Effector memory CD8-positive, alpha-beta T cell (primary cell): ENCODE results near the gene HPSE2.
A peak's percentile ranks its signal among the peaks of the same experiment; 100 is the strongest.
"Not testable (repeated sequence)": the region's sequence is repeated elsewhere in the genome, so short reads cannot be mapped to it uniquely, and the experiment has no call there.

Source experiments
- ATAC-seq: fragments of 150-1000 bp; cut with Tn5 transposase; replicated peaks from 2 replicates; pipeline ENCODE4 v1.10.0; 2021; ENCODE audit warnings: mild to moderate bottlenecking, moderate library complexity
- DNase-seq, 3 experiments: peaks; one replicate each; pipeline ENCODE4 v3.0.0; 2021
- H3K27ac Mint-ChIP-seq, 2 donors: one replicate each; pipeline ENCODE4 v1.8.0; 2022; ENCODE audit warnings: mild to moderate bottlenecking in 2 of 2, mixed read lengths in 2 of 2, moderate library complexity in 2 of 2
- H3K27me3 Mint-ChIP-seq, 2 donors: one replicate each; pipeline ENCODE4 v1.8.0; 2022; ENCODE audit warnings: mixed read lengths in 2 of 2
- H3K36me3 Mint-ChIP-seq: one replicate; pipeline ENCODE4 v1.8.0; 2022; ENCODE audit warnings: mild to moderate bottlenecking, moderate library complexity, mixed read lengths; ENCODE audit not compliant: insufficient read depth
- H3K4me1 Mint-ChIP-seq, 2 donors: one replicate each; pipeline ENCODE4 v1.8.0; 2022; ENCODE audit warnings: low read depth in 2 of 2, mixed read lengths in 2 of 2
- H3K4me3 Mint-ChIP-seq, 2 donors: one replicate each; pipeline ENCODE4 v1.8.0; 2022; ENCODE audit warnings: mild to moderate bottlenecking in 2 of 2, mixed read lengths in 2 of 2, moderate library complexity in 2 of 2
- H3K9me3 Mint-ChIP-seq, 2 donors: one replicate each; pipeline ENCODE4 v1.8.0; 2022; ENCODE audit warnings: mixed read lengths in 2 of 2

HPSE2 gene

DNA sequence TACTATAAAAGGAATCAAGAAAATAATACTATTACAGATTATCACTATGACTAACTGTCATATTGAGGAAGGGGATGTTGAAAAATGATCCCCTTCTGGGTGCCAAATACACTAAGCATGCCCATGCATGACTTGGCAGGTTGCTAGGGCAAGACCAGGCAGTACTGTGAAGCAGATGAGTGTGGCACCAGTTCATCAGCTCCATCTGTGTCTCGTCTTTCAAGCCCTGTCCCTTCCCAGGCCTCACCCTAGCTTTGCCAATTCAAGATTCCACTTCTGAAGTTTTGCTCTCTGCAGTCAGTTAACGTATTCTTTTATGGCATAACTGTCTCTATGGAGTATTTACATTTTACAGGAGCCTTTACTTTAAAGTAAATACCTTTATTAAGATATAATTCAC lies 653.3 kb downstream of the HPSE2 start:
- H3K27ac Mint-ChIP-seq: no peak overlapping the region
- ATAC-seq (no peak), DNase-seq (no peak)
- peaks cover 34% of the 10 kb centered on the region in 2 donors for H3K27me3 Mint-ChIP-seq
- no peaks in the 10 kb centered on the region for H3K9me3 Mint-ChIP-seq
- H3K36me3 Mint-ChIP-seq: no peaks in the 10 kb centered on the region
- no peak overlapping the region for H3K4me3 Mint-ChIP-seq
- no peaks in the 10 kb centered on the region for H3K4me1 Mint-ChIP-seq

DNA sequence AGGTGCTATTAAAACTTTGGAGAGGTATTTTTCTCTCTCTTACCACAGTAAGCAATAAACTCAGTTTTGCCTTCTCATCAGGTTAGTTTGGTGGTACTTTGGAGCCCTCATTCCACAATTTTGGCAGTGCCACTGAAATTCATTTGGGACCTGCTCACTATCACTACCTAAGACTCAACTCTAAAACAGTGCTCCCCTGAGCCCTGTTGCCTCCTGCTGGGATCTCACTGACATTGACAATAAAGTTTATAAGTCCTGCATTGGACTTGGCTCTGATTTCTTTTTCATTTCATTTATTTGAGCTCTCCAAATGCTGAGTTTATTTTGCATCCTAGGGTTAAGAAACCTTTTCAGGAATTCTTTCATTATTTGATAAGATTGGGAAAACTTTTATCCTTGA lies 658.1 kb downstream of the HPSE2 start:
- H3K27me3 Mint-ChIP-seq: peaks cover 28 to 39% of the 10 kb centered on the region in 2 donors
- no peak for ATAC-seq
- no peaks in the 10 kb centered on the region for H3K9me3 Mint-ChIP-seq

DNA sequence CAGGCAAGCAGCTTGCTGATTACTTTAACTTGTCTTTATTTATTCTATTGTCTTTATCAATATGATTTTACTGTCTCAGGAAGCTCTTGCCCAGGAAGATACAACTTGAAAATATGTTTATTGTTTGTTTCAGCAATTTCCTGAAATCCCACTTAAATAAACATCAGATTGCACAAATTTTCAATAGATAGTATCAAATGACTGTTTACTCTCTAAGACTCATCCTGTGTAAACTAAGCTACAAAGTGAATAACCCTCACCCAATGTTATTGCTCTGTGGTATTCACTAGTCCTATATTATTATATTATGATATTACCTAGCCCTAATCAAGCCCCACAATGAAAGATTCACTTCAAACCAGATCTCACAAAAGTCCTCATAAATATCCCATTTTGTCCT lies 658.5 kb downstream of the HPSE2 start:
- no peaks in the 10 kb centered on the region for H3K9me3 Mint-ChIP-seq
- H3K27me3 Mint-ChIP-seq: peaks cover 32 to 43% of the 10 kb centered on the region in 2 donors
- H3K4me3 Mint-ChIP-seq: no peak overlapping the region
- DNase-seq: no peak
- no peak for ATAC-seq
- H3K36me3 Mint-ChIP-seq: no peaks in the 10 kb centered on the region
- H3K4me1 Mint-ChIP-seq: no peaks in the 10 kb centered on the region
- no peak overlapping the region for H3K27ac Mint-ChIP-seq

More for the DNA sequence above, 658.1 kb downstream of the HPSE2 start:
- H3K27ac Mint-ChIP-seq: no peak overlapping the region
- H3K36me3 Mint-ChIP-seq: no peaks in the 10 kb centered on the region
- no peak overlapping the region for H3K4me3 Mint-ChIP-seq
- no peak for DNase-seq
- H3K4me1 Mint-ChIP-seq: no peaks in the 10 kb centered on the region

DNA sequence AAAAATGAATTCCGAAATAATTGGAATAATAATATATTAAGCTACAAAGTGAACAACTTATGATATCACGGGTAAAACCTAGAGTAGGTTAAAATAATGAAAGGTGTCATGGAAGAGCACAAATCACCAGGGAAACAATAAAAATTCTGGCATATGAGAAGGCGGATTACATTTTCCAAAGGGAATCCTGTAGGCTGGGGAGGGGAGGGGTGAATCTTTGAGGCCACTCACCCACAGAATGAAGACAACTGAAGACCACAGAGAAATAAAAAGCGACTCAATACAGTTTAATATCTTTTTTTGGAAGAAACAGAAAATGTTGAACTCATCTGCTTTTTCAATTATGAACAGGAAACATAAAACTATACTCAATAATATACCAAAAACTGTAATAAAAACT lies 659.6 kb downstream of the HPSE2 start:
- no peak overlapping the region for H3K4me3 Mint-ChIP-seq
- no peaks in the 10 kb centered on the region for H3K36me3 Mint-ChIP-seq

DNA sequence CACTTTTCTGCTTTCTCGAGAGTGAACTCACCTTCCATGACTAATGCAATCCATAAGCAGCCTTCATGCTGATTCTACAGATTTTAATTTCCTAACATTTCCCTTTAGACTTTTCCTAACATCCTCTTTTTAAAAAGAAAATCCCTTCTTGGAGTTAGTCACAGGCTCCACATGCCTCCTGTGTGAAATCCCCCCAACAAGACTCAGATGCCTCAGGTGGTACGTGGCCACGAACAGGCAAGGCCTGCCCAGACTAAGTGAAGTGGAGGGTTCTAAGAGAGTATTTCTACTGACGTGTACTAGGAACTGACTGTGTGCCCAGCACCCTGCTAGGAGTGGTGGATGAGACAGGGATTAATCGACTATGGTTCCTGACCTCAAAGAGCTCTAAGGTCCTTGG lies 663.1 kb downstream of the HPSE2 start:
- H3K27ac Mint-ChIP-seq: no peak overlapping the region
- H3K4me1 Mint-ChIP-seq: no peaks in the 10 kb centered on the region
- DNase-seq: no peak
- peaks cover 45 to 51% of the 10 kb centered on the region in 2 donors for H3K27me3 Mint-ChIP-seq
- no peak for ATAC-seq
- H3K4me3 Mint-ChIP-seq: no peak overlapping the region
- no peaks in the 10 kb centered on the region for H3K9me3 Mint-ChIP-seq
- peaks cover 2% of the 10 kb centered on the region for H3K36me3 Mint-ChIP-seq

More for the DNA sequence above, 659.6 kb downstream of the HPSE2 start:
- Mint-ChIP-seq H3K27ac (no peak overlapping the region), H3K27me3 (peaks cover 39 to 48% of the 10 kb centered on the region in 2 donors), H3K4me1 (no peaks in the 10 kb centered on the region), H3K9me3 (no peaks in the 10 kb centered on the region)
- DNase-seq (no peak), ATAC-seq (no peak)

DNA sequence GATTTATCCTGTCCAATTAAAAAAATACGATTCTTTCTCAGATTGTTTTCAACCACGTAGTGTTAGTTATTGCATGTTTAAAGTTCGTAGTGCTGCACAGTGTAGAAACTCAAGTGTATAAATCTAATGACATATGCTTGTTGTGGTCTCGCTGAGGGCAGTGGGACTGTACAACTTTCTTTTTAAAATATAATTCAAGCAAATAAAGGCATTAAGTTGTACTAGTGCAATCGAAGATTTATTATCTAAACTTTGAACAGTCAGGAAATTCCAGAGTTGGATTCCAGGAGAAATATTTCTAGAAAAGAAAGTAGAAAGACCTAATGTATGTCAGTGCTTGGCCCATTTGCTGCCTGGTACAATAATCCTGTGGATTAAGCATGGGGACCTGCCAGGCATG lies 664.8 kb downstream of the HPSE2 start:
- H3K27me3 Mint-ChIP-seq: peaks cover 37 to 42% of the 10 kb centered on the region in 2 donors
- H3K4me3 Mint-ChIP-seq: no peak overlapping the region
- H3K9me3 Mint-ChIP-seq: no peaks in the 10 kb centered on the region
- peaks cover 2% of the 10 kb centered on the region for H3K36me3 Mint-ChIP-seq
- ATAC-seq: no peak
- H3K27ac Mint-ChIP-seq: no peak overlapping the region
- no peak for DNase-seq
- H3K4me1 Mint-ChIP-seq: no peaks in the 10 kb centered on the region

DNA sequence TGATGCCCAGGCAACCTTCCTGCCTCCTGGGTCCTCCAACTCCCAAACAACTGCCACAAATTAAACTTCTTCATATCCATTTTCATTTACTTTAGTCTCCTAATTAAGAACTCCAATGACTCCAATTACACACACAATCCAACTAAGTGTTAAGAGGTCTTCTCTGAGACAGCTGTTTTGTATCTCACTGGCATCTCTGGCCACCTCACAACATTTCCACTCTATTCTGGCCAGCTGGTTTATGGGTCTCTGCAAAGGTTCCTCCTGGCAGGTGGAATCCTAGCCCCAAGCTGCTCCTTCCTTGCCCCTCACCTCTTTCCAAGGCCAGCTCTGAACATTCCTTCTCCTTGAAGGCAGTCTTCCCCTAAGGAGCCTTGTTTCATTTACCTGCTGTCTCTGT lies 665.8 kb downstream of the HPSE2 start:
- DNase-seq (no peak), ATAC-seq (no peak)
- Mint-ChIP-seq H3K27me3 (peaks cover 41 to 42% of the 10 kb centered on the region in 2 donors), H3K36me3 (peaks cover 2% of the 10 kb centered on the region), H3K9me3 (no peaks in the 10 kb centered on the region), H3K4me3 (no peak overlapping the region), H3K27ac (no peak overlapping the region), H3K4me1 (no peaks in the 10 kb centered on the region)

DNA sequence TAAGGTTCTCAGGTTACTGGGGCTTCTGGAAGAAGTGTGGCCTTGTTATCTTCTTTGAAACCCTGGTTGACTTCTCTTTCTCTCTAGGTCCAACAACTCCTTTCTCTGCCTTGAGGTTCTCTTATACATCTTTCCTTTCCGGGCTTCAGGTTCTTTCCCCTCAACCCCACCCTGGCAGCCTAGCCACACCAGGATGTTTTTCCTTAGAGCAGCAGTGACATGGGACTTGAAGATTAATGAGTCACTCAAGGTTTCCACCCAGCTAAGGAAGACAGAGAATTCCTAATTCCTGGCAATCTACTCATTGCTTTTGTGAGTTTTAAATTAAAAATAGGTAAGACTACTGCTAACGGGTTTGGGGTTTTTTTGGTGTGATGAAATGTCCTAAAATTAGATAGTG lies 667.1 kb downstream of the HPSE2 start:
- ATAC-seq: no peak
- Mint-ChIP-seq H3K27me3 (peaks cover 34 to 42% of the 10 kb centered on the region in 2 donors), H3K36me3 (peaks cover 2% of the 10 kb centered on the region), H3K4me1 (no peaks in the 10 kb centered on the region), H3K9me3 (no peaks in the 10 kb centered on the region), H3K4me3 (no peak overlapping the region), H3K27ac (no peak overlapping the region)
- no peak for DNase-seq

DNA sequence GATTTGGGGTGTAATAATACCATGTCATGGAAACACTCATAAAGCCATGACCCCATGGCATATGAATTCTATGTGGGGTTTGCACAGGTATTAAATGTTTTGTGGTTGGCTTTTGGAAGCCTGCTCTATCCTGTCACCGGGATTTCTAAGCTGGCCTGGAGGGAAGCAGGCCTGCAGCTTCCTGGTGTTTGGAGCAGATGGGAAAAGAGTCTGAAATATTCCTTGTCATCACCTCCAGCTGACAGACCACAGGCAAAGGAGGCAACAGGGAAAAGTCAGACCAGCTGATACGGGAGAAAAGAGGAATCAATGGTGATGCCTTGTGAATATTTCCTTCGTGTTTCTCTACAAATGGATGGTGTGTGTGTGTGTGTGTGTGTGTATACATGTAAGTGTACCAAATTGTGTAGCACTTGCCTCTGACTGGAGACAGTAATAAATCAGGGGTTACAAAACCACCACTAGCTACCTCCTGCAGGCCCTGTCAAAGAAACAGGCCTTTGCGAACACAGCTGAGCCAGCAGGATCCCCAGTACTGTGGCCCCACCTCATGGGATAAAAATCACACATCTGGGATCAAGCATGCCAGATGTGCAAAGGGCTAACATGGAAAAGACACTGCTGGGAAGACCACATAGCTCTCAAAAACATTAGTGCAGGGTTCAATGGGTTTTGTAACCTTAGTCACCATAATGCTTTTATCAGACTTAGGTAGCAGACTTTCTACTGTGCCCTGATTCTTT lies 668.1 kb downstream of the HPSE2 start:
- Mint-ChIP-seq H3K27ac (no peak overlapping the region), H3K4me3 (no peak overlapping the region)
- no peak for ATAC-seq

DNA sequence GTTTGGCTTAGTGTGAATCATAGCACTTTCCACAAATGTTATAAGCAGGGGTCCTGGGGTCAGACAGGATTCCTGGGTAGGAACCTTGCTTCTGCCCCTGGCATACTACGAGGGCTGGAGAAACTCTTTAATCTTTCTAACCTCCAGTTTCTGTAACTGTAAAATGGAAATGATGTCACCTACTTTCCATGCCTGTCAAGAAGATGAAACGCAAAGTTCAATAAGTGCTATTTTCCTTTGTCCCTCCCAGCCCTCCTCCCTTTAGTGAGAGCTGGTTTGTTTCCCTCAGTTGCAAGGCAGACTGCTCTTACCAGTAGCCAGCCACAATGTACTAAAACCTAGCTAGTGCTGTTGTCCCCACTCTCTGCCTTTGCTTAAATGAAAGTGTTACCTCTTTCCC lies 671.8 kb downstream of the HPSE2 start:
- H3K9me3 Mint-ChIP-seq: no peaks in the 10 kb centered on the region
- no peak overlapping the region for H3K27ac Mint-ChIP-seq
- peaks cover 5 to 7% of the 10 kb centered on the region in 2 donors for H3K27me3 Mint-ChIP-seq
- ATAC-seq (no peak), DNase-seq (no peak)
- peaks cover 2% of the 10 kb centered on the region for H3K36me3 Mint-ChIP-seq
- H3K4me3 Mint-ChIP-seq: no peak overlapping the region
- no peaks in the 10 kb centered on the region for H3K4me1 Mint-ChIP-seq

More for the DNA sequence above, 668.1 kb downstream of the HPSE2 start:
- Mint-ChIP-seq H3K36me3 (peaks cover 2% of the 10 kb centered on the region), H3K9me3 (no peaks in the 10 kb centered on the region), H3K4me1 (no peaks in the 10 kb centered on the region), H3K27me3 (peaks cover 31 to 38% of the 10 kb centered on the region in 2 donors)
- DNase-seq: no peak

DNA sequence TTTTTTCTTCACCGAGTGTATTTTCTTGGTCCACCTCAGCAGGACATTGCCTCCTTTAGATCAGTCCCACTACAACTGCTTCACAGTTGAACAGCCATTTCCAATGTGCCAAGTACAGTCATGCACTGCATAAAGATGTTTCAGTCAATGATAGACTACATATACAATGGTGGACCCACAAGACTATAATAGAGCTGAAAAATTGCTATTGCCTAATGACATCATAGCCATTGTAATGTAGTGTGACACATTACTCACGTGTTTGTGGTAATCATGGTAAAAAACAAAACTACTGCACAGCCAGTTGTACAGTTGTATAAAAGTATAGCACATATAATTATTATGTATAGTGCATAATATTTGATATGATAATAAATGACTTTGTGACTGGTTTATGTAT lies 675.1 kb downstream of the HPSE2 start:
- Mint-ChIP-seq H3K9me3 (no peaks in the 10 kb centered on the region), H3K4me1 (no peaks in the 10 kb centered on the region), H3K4me3 (no peak overlapping the region), H3K27ac (no peak overlapping the region), H3K27me3 (peaks cover 19 to 24% of the 10 kb centered on the region in 2 donors), H3K36me3 (no peaks in the 10 kb centered on the region)
- no peak for ATAC-seq
- no peak for DNase-seq

DNA sequence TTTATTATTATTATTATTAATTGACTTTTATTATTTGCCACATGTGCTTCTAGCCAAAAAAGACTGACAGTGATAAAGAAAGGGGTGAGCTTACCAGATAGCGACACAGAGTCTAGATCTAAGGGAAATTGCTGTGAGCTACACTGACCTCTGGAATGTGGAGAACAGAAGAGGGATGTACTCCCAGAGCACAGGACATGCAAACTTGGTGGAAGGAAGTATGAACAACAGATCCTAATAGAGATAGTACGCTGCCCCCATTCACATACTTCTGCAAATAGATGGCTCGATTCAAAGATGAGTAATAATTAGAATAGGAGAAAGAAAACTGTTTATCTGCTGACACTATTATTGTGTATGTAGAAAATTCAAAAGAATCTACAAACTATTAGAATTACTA lies 679.6 kb downstream of the HPSE2 start:
- no peaks in the 10 kb centered on the region for H3K4me1 Mint-ChIP-seq
- H3K36me3 Mint-ChIP-seq: no peaks in the 10 kb centered on the region
- peaks cover 31 to 50% of the 10 kb centered on the region in 2 donors for H3K27me3 Mint-ChIP-seq
- H3K27ac Mint-ChIP-seq: no peak overlapping the region
- no peak for DNase-seq
- H3K4me3 Mint-ChIP-seq: no peak overlapping the region
- ATAC-seq: no peak
- H3K9me3 Mint-ChIP-seq: no peaks in the 10 kb centered on the region

DNA sequence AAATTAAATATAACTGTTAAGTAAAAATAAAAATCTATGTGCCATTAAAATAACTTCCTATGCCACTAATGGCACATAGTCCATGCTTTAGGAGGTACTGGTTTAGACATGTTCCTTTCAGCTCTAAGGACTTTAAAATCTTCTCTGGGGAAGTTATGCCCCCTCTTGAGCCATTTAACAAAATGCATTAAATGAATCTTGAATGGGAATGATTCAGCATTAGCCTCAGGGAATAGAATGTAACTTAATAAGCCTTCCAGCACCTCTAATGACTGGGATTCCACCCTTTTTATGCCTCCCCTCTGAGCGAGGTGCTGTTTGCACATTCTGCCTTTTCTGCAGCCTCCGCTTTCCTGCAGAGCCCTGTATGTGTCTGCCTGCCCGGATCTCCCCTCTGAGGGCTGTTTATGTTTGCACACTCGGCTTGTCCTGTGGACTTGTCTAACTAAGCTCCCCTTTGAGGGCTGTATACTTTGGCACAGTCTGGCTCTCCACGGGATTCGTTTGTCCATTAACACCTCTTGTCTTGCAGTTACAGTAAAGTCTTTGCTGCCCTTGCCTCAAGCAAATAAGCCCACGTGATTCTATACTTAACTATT lies 680.5 kb downstream of the HPSE2 start:
- no peak overlapping the region for H3K4me3 Mint-ChIP-seq
- ATAC-seq: no peak
- no peaks in the 10 kb centered on the region for H3K9me3 Mint-ChIP-seq
- DNase-seq: no peak
- H3K27me3 Mint-ChIP-seq: peaks cover 31 to 54% of the 10 kb centered on the region in 2 donors
- H3K27ac Mint-ChIP-seq: no peak overlapping the region
- no peaks in the 10 kb centered on the region for H3K4me1 Mint-ChIP-seq
- no peaks in the 10 kb centered on the region for H3K36me3 Mint-ChIP-seq

DNA sequence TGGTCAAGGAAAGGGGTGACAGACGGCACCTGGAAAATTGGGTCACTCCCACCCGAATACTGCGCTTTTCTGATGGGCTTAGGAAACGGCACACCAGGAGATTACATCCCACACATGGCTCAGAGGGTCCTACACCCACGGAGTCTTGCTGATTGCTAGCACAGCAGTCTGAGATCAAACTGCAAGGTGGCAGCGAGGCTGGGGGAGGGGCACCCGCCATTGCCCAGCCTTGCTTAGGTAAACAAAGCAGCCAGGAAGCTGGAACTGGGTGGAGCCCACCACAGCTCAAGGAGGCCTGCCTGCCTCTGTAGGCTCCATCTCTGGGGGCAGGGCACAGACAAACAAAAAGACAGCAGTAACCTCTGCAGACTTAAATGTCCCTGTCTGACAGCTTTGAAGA lies 694.1 kb downstream of the HPSE2 start:
- H3K4me3 Mint-ChIP-seq: peak overlapping the region in 1 of 2 donors; percentile 64
- peak in 1 of 3 experiments; percentile 8 for DNase-seq
- not testable (repeated sequence) for H3K4me1 Mint-ChIP-seq, H3K9me3 Mint-ChIP-seq, ATAC-seq, H3K36me3 Mint-ChIP-seq
- H3K27me3 Mint-ChIP-seq: peaks cover 10 to 22% of the 10 kb centered on the region in 2 donors
- peak overlapping the region in 1 of 2 donors; percentile 80 for H3K27ac Mint-ChIP-seq
